Measurements from ENCODE around the gene OR6C70.

OR6C70 gene

DNA sequence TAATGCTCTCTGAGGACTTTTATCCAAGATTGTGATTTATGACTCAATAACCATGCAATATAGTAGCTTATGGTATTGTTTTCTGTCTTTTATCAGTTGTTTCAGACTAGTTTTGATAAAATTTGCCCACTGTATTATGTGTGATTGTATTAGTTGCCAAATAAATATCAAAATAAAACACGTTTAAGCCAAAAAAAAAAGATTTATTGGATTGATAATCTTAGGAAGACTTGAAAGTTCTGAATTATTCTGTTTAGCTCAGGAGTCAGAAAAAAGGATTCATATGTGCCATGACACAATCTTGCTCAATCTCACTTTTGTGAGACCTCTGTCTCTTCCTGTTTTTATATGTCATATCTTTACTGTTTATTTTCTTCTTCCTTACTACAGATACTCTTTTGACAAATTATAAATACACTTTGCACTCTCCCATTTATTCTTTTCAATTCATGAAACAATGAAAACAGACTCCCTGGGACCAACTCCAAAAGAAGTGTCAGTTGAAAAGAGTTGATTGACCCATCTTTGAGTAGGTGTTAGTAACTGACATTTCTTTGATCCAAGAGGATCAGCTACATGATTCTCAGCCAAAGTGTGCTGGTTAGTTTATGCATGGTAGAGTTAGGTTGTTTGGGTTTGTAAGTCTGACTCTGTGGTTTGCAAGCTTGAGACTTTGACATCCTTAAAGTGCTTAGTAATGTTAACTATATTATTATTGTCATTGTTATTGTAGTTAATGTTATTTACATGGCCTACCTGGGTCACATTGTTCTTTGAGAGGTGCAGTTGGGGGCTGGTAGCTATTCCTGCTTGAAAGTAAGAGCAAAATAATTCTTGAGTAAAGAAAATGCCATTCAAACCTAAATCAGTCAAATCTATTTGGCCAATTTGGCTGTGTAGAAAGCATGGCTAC lies 41.4 kb downstream of the OR6C70 start:
- no peak for DNase-seq
- in situ Hi-C loops (cut with HindIII; ENCODE audit: low pct_ligation_motif_present, low pct_unique_long_range_greater_than_20kb, low sequenced_read_pairs) = no loop called here

DNA sequence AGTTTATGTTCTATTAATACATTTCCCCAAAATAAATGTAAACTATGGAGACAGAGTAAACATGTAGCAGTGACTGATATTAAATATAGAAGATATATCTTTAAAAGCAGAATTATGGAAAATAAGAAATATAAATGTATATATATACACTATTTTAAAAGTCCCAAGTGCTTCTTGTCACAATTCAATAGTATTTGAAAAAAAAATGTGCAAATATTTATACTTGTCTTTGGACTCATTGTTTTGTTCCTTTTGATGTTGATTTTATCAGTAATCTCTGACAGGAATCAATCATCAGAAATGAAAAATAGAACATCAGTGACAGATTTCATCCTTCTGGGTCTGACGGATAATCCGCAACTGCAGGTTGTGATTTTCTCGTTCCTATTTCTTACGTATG lies 44.0 kb downstream of the OR6C70 start, which contains the start of gene OR6C76:
Gene OR6C76 (plus strand): TSS at position 301 of the 400 bp plus-strand sequence. CDS start 0 bp downstream, at position 301.
- in situ Hi-C loops (cut with HindIII; ENCODE audit: low pct_ligation_motif_present, low pct_unique_long_range_greater_than_20kb, low sequenced_read_pairs) = no loop called here
- no peak for DNase-seq

DNA sequence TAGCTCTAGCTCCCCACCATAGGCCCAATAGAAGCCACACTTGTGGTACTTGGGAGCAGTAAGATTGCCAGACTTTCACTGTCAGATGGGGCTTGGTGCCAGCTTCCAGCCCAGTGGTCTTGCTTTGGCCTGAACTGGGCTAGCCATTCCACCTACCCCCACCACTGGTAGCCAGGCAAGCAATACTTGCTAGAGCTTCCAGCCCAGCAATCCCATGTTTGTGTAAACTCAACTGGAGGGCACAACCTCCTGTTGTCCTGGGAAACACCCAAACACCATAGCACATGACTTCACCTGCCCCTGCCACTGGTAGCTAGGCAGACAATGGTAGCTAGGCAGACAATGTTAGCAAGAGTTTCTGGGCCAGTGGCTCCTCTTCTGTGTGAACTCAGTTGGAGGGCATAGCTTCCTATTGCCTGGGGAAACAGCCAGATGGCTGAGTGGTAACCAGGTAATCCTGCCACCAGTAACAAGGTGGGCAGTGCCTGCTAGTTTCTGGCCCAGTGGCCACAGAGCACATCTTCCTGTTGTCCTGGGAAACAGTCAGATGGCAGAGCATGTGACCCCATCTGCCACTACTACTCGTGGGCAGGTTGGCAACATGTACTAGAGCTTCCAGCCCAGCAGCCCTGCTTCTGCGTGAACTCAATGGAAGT lies 49.5 kb downstream of the OR6C70 start:
- no peak for DNase-seq
- in situ Hi-C loops (cut with HindIII; ENCODE audit: low pct_ligation_motif_present, low pct_unique_long_range_greater_than_20kb, low sequenced_read_pairs) = no loop called here

Measured in ACHN (cell line).